ENCODE data around the gene ARHGAP19.

DNA sequence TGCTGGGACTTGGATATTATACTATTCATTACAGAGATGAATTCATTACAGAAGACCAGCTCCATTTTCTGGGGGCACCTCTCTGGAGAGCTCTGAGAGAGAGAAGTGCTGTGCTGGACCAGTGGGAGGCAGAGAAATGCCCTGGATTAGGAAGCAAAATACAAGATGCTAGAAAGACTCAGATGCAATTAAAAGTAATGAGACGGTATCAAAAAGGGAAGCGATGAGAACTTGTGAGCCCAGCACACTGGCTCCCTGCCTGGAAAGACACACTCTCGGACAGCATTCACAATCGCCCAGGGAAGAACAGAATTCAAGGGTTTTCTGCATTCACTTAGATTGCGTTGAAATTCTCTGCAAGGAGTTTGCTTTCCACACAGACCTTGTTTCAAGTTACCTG, 45.6 kb upstream of the ARHGAP19 start:
- TF ChIP-seq, protein P1, sequence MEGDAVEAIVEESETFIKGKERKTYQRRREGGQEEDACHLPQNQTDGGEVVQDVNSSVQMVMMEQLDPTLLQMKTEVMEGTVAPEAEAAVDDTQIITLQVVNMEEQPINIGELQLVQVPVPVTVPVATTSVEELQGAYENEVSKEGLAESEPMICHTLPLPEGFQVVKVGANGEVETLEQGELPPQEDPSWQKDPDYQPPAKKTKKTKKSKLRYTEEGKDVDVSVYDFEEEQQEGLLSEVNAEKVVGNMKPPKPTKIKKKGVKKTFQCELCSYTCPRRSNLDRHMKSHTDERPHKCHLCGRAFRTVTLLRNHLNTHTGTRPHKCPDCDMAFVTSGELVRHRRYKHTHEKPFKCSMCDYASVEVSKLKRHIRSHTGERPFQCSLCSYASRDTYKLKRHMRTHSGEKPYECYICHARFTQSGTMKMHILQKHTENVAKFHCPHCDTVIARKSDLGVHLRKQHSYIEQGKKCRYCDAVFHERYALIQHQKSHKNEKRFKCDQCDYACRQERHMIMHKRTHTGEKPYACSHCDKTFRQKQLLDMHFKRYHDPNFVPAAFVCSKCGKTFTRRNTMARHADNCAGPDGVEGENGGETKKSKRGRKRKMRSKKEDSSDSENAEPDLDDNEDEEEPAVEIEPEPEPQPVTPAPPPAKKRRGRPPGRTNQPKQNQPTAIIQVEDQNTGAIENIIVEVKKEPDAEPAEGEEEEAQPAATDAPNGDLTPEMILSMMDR (conservative IDR thresholded peaks at IDR 0.05; ENCODE audit: low read depth, low read length), result no peak
- TF ChIP-seq EZH2 (IDR thresholded peaks at IDR 0.05; ENCODE audit: borderline replicate concordance, low read depth, low read length, poor library complexity, severe bottlenecking), result no peak

All from A673 (cell line).